Gastroesophageal sphincter (tissue), 3 donors: ENCODE measurements around the gene C6orf89.

Experiments
- CTCF ChIP-seq, 4 experiments: fragments of 200-600 bp in 2 of 4; fragments of 450-650 bp in 2 of 4; sonication (generic) in 1 of 4; IDR thresholded peaks; one replicate each; pipeline ENCODE4 v1.5.1; 2017 to 2019; ENCODE audit warnings: antibody characterized with exemption in 4 of 4, mild to moderate bottlenecking in 2 of 4, moderate library complexity in 2 of 4
- POLR2AphosphoS5 ChIP-seq: sonication (generic); formaldehyde crosslinking; IDR thresholded peaks from one replicate; pipeline ENCODE4 v1.6.1; 2017; ENCODE audit warnings: antibody characterized with exemption

- TF ChIP-seq CTCF (IDR thresholded peaks at IDR 0.05) (no peak), POLR2AphosphoS5 (no peak)
Observed at GRCh38 chr6:36837686-36838085, 48.1 kb upstream of the C6orf89 start.
